Activated effector memory CD4-positive, alpha-beta T cell treated with Interleukin-2 at 50 U/mL for 16 hours (primary cell): ENCODE measurements around the gene IFI6.
"Not testable (repeated sequence)": the region's sequence is repeated elsewhere in the genome, so short reads cannot be mapped to it uniquely, and the experiment has no call there.

ENCODE experiments used
- DNase-seq: peaks from one replicate; pipeline ENCODE4 v3.0.0-alpha.2; 2020

IFI6 gene

GRCh38 chr1:27649306-27649635 lies 22.7 kb downstream of the IFI6 start:
- no peak for DNase-seq

- DNase-seq = no peak
Observed at GRCh38 chr1:27648602-27649305, 23.2 kb downstream of the IFI6 start.

GRCh38 chr1:27647328-27647727 lies 24.7 kb downstream of the IFI6 start:
- DNase-seq = no peak

GRCh38 chr1:27646676-27647075 lies 25.3 kb downstream of the IFI6 start:
- no peak for DNase-seq

- DNase-seq = no peak
Observed at GRCh38 chr1:27645071-27645415, 26.9 kb downstream of the IFI6 start.

GRCh38 chr1:27644369-27645070 lies 27.5 kb downstream of the IFI6 start:
- DNase-seq = no peak

GRCh38 chr1:27643600-27644368 lies 28.2 kb downstream of the IFI6 start:
- peak; percentile 61 for DNase-seq

GRCh38 chr1:27640514-27640913 lies 31.5 kb downstream of the IFI6 start:
- not testable (repeated sequence) for DNase-seq

GRCh38 chr1:27638805-27639204 lies 33.2 kb downstream of the IFI6 start:
- no peak for DNase-seq

GRCh38 chr1:27638047-27638734 lies 33.8 kb downstream of the IFI6 start:
- DNase-seq = no peak

GRCh38 chr1:27635396-27636142 lies 36.4 kb downstream of the IFI6 start:
- no peak for DNase-seq

- no peak for DNase-seq
Observed at GRCh38 chr1:27634985-27635367, 37.0 kb downstream of the IFI6 start, which contains the start of gene FGR. Gene FGR (minus strand): TSS chr1:27635185. CDS start chr1:27623916, 11,269 bp downstream.

- DNase-seq = peak; percentile 32
Observed at GRCh38 chr1:27634177-27634984, 37.6 kb downstream of the IFI6 start.

GRCh38 chr1:27633640-27634176 lies 38.3 kb downstream of the IFI6 start:
- DNase-seq = no peak

- no peak for DNase-seq
Observed at GRCh38 chr1:27633298-27633610, 38.7 kb downstream of the IFI6 start.

- DNase-seq = no peak
Observed at GRCh38 chr1:27632387-27633297, 39.4 kb downstream of the IFI6 start.

- no peak for DNase-seq
Observed at GRCh38 chr1:27630859-27631491, 41.0 kb downstream of the IFI6 start.

- no peak for DNase-seq
Observed at GRCh38 chr1:27628712-27629111, 43.3 kb downstream of the IFI6 start.

- DNase-seq = not testable (repeated sequence)
Observed at GRCh38 chr1:27627733-27628132, 44.3 kb downstream of the IFI6 start.

- DNase-seq = no peak
Observed at GRCh38 chr1:27627061-27627460, 44.9 kb downstream of the IFI6 start.
